Ascending aorta (tissue), 2 donors: Measurements from ENCODE around the gene HIP1. TPM values are rescaled to one million over a fixed set of nuclear protein-coding genes. Genes with fewer than 3 reads are reported as not detected.

Experiments
- DNase-seq, 2 donors: peaks; one replicate each; pipeline ENCODE4 v3.0.0-alpha.2; 2019; ENCODE audit warnings: low spot score in 2 of 2
- H3K27ac ChIP-seq, 2 donors: fragments of 200-600 bp; sonication (generic); one replicate each; pipeline ENCODE4 v1.5.1; 2016 to 2017; ENCODE audit warnings: mild to moderate bottlenecking in 1 of 2
- H3K27me3 ChIP-seq: fragments of 200-600 bp; sonication (generic); one replicate; pipeline ENCODE4 v1.5.1; 2017
- H3K36me3 ChIP-seq, 2 donors: fragments of 200-600 bp; sonication (generic); one replicate each; pipeline ENCODE4 v1.5.1; 2016
- H3K4me1 ChIP-seq, 2 donors: fragments of 200-600 bp; sonication (generic); one replicate each; pipeline ENCODE4 v1.5.1; 2016 to 2017; ENCODE audit warnings: mild to moderate bottlenecking in 1 of 2
- H3K4me3 ChIP-seq, 2 donors: fragments of 200-600 bp; sonication (generic); one replicate each; pipeline ENCODE4 v1.5.1; 2016 to 2017; ENCODE audit warnings: mild to moderate bottlenecking in 1 of 2
- H3K9me3 ChIP-seq, 2 donors: fragments of 200-600 bp; sonication (generic); one replicate each; pipeline ENCODE4 v1.5.1; 2016
- intact Hi-C: fragments of 100-400 bp; cut with DNase I; formaldehyde crosslinking; loops from one replicate; pipeline ENCODE4 v1.15.1; 2023
- total RNA-seq: library from RNA; depleted of rRNA; stranded (reverse); fragments of >200 nt; gene quantifications from one replicate; pipeline ENCODE4 v1.1.0, GENCODE V29; 2016
- TF ChIP-seq, protein P1 (sequence below), 3 experiments: fragments of 200-600 bp in 2 of 3; fragments of 450-650 bp in 1 of 3; sonication (generic) in 2 of 3; IDR thresholded peaks; one replicate each; pipeline ENCODE4 v1.5.1; 2016 to 2019; ENCODE audit warnings: antibody characterized with exemption in 3 of 3, mild to moderate bottlenecking in 1 of 3, moderate library complexity in 1 of 3

HIP1 gene
- total RNA-seq, 1 donor from 2014 or later, result 47.5 TPM

DNA sequence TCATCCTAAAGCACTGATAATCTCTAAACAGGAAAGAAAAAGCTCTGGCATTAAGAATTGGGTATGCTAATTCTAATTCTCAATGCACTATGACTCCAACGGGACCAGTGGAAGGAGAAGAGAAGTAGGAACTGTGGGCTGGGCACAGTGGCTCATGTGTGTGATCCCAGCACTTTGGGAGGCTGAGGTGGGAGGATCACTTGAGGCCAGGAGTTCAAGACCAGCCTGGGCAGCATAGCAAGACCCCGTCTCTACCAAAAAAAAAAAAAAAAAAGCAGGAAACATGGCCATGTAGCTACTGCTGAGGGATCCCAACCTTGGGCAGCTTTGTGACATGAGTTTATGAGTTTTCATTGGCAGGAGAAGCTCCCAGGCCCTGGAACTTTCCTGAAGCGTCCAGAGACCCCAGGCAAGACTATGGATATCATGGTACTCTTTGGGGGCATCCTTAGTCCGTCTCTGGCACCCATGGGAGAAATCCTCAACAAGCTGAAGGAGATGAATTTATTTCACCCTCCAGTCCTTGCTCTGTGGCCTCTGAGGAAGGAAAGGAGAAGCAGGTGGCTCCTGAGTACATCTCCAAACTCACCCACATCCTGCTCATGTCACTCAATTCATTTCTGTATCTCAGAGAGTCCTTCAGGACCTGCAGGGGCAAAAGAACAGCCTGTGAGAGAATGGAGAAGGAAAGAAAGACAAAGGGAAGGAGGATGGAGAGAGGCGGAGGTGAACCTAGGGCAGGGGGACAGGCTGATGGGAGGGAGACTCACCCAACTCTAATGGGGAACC, 147.1 kb downstream of the HIP1 start:
- H3K4me3 ChIP-seq, result no peak overlapping the region
- no peak for DNase-seq
- H3K27ac ChIP-seq, result no peak overlapping the region
- intact Hi-C loops, result no loop called here
- no peaks in the 10 kb centered on the region for H3K4me1 ChIP-seq
- H3K9me3 ChIP-seq, result no peaks in the 10 kb centered on the region
- H3K36me3 ChIP-seq, result peaks cover 32 to 66% of the 10 kb centered on the region in 2 donors
- H3K27me3 ChIP-seq, result no peaks in the 10 kb centered on the region
- TF ChIP-seq, protein P1, sequence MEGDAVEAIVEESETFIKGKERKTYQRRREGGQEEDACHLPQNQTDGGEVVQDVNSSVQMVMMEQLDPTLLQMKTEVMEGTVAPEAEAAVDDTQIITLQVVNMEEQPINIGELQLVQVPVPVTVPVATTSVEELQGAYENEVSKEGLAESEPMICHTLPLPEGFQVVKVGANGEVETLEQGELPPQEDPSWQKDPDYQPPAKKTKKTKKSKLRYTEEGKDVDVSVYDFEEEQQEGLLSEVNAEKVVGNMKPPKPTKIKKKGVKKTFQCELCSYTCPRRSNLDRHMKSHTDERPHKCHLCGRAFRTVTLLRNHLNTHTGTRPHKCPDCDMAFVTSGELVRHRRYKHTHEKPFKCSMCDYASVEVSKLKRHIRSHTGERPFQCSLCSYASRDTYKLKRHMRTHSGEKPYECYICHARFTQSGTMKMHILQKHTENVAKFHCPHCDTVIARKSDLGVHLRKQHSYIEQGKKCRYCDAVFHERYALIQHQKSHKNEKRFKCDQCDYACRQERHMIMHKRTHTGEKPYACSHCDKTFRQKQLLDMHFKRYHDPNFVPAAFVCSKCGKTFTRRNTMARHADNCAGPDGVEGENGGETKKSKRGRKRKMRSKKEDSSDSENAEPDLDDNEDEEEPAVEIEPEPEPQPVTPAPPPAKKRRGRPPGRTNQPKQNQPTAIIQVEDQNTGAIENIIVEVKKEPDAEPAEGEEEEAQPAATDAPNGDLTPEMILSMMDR (IDR thresholded peaks at IDR 0.05), result no peak

DNA sequence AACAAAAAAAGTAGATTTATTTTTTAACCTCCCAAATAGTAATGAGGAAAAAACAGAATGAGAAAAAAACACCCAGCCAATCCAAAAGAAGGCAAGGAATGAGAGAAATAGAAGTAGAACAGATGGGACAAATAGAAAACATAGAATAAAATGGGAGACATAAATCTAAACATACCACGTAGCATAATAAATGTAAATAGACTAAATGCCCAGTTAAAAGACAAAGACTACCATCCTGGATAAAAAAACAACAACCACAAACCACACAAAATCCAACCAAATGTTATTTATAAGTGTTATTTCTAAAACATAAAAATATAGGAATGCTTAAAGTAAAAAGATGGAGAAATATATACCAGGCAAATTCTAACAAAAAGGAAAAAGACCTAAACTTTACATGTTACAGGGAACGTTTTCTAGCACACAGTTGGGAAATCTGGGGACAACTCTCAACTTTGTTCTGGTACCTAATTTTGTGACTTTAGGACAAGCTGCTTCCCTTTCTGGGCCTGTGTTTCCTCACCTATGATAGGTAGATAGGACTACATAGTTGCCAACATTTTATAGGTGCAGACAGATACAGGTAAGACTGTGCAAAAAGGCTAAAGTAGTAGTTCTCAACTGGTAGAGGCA, 148.3 kb downstream of the HIP1 start:
- intact Hi-C loops, result no loop called here
- H3K36me3 ChIP-seq, result peaks cover 43 to 71% of the 10 kb centered on the region in 2 donors

GRCh38 chr7:75584354-75584753, 154.4 kb downstream of the HIP1 start:
- no peak for DNase-seq

More for the DNA sequence above, 148.3 kb downstream of the HIP1 start:
- H3K4me1 ChIP-seq, result no peaks in the 10 kb centered on the region
- DNase-seq, result no peak
- no peak overlapping the region for H3K27ac ChIP-seq
- H3K27me3 ChIP-seq, result no peaks in the 10 kb centered on the region
- TF ChIP-seq, protein P1 (IDR thresholded peaks at IDR 0.05), result no peak
- H3K4me3 ChIP-seq, result no peak overlapping the region
- no peaks in the 10 kb centered on the region for H3K9me3 ChIP-seq

DNA sequence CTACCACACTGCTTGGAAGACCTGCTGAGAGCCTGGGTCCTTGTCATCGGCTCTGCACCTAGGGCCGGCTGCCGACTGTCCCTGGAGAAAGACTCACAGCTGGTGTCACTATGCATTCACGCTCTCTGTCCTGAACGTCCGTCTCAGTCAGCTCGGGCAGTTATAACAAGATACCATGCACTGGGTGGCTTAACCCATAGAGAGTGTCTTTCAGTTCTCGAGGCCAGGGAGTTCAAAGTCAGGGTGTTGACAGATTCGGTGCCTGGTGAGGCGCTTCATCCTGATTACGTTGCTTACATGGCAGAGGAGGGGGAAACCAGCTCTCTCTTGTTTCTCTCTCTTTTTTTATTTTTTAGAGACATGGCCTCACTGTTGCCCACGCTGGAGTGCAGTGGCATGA, 155.5 kb downstream of the HIP1 start:
- no peaks in the 10 kb centered on the region for H3K27me3 ChIP-seq
- TF ChIP-seq, protein P1 (IDR thresholded peaks at IDR 0.05), result no peak
- no peak overlapping the region for H3K4me3 ChIP-seq
- no peak overlapping the region for H3K27ac ChIP-seq
- H3K4me1 ChIP-seq, result no peaks in the 10 kb centered on the region
- peaks cover 64 to 87% of the 10 kb centered on the region in 2 donors for H3K36me3 ChIP-seq
- DNase-seq, result no peak
- intact Hi-C loops, result no loop called here
- H3K9me3 ChIP-seq, result no peaks in the 10 kb centered on the region

More at GRCh38 chr7:75584354-75584753, 154.4 kb downstream of the HIP1 start:
- H3K27ac ChIP-seq, result no peak overlapping the region
- intact Hi-C loops, result no loop called here
- no peaks in the 10 kb centered on the region for H3K9me3 ChIP-seq
- peaks cover 62 to 87% of the 10 kb centered on the region in 2 donors for H3K36me3 ChIP-seq
- H3K4me3 ChIP-seq, result no peak overlapping the region
- no peaks in the 10 kb centered on the region for H3K27me3 ChIP-seq
- no peaks in the 10 kb centered on the region for H3K4me1 ChIP-seq
- TF ChIP-seq, protein P1 (IDR thresholded peaks at IDR 0.05), result no peak

GRCh38 chr7:75579899-75580298, 158.8 kb downstream of the HIP1 start:
- Histone ChIP-seq H3K27ac (no peak overlapping the region), H3K36me3 (peaks cover 57 to 88% of the 10 kb centered on the region in 2 donors), H3K27me3 (no peaks in the 10 kb centered on the region), H3K4me3 (no peak overlapping the region), H3K4me1 (no peaks in the 10 kb centered on the region), H3K9me3 (no peaks in the 10 kb centered on the region)
- TF ChIP-seq, protein P1 (IDR thresholded peaks at IDR 0.05), result no peak
- intact Hi-C loops, result no loop called here
- no peak for DNase-seq
